Measurements from ENCODE around the gene GNPTAB.
A peak's percentile ranks its signal among the peaks of the same experiment; 100 is the strongest.
"Not testable (repeated sequence)": the region's sequence is repeated elsewhere in the genome, so short reads cannot be mapped to it uniquely, and the experiment has no call there.

Gene GNPTAB

GRCh38 chr12:101767537-101767936 is 63.2 kb downstream of the GNPTAB start:
- DNase-seq, result no peak

- DNase-seq, result no peak
These were observed 66.5 kb downstream of the GNPTAB start for GRCh38 chr12:101764051-101764792.

GRCh38 chr12:101763246-101763931 is 67.4 kb downstream of the GNPTAB start:
- no peak for DNase-seq

GRCh38 chr12:101761781-101762180 is 69.0 kb downstream of the GNPTAB start:
- no peak for DNase-seq

- no peak for DNase-seq
These were observed 69.4 kb downstream of the GNPTAB start for GRCh38 chr12:101761350-101761749.

- DNase-seq, result peak; percentile 9
These were observed 71.2 kb downstream of the GNPTAB start for GRCh38 chr12:101759396-101760047.

- DNase-seq, result no peak
These were observed 80.6 kb downstream of the GNPTAB start for GRCh38 chr12:101750152-101750551.

GRCh38 chr12:101749657-101750056 is 81.1 kb downstream of the GNPTAB start:
- DNase-seq, result no peak

GRCh38 chr12:101748907-101749306 is 81.9 kb downstream of the GNPTAB start:
- DNase-seq, result no peak

GRCh38 chr12:101747697-101748096 is 83.1 kb downstream of the GNPTAB start:
- DNase-seq, result no peak

GRCh38 chr12:101746661-101747060 is 84.1 kb downstream of the GNPTAB start:
- no peak for DNase-seq

- DNase-seq, result no peak
These were observed 84.6 kb downstream of the GNPTAB start for GRCh38 chr12:101746196-101746595.

- no peak for DNase-seq
These were observed 85.3 kb downstream of the GNPTAB start for GRCh38 chr12:101745481-101745880.

- DNase-seq, result no peak
These were observed 86.9 kb downstream of the GNPTAB start for GRCh38 chr12:101743724-101744472.

GRCh38 chr12:101743242-101743641 is 87.5 kb downstream of the GNPTAB start:
- no peak for DNase-seq

GRCh38 chr12:101740980-101741379 is 89.8 kb downstream of the GNPTAB start:
- no peak for DNase-seq

GRCh38 chr12:101740566-101740965 is 90.2 kb downstream of the GNPTAB start:
- no peak for DNase-seq

GRCh38 chr12:101738920-101739665 is 91.7 kb downstream of the GNPTAB start, which contains the start of gene SYCP3:
SYCP3 (minus strand) TSS chr12:101739462; CDS start chr12:101737935, 1,527 bp downstream.
- DNase-seq, result no peak

GRCh38 chr12:101737476-101737875 is 93.3 kb downstream of the GNPTAB start:
- no peak for DNase-seq

GRCh38 chr12:101734482-101734881 is 96.3 kb downstream of the GNPTAB start:
- DNase-seq, result not testable (repeated sequence)

GRCh38 chr12:101733166-101733565 is 97.6 kb downstream of the GNPTAB start:
- DNase-seq, result no peak

GRCh38 chr12:101732318-101732717 is 98.4 kb downstream of the GNPTAB start:
- no peak for DNase-seq

Measured in NCI-H1105 (cell line).